ENCODE data around the gene NRXN3.

NRXN3 gene

DNA sequence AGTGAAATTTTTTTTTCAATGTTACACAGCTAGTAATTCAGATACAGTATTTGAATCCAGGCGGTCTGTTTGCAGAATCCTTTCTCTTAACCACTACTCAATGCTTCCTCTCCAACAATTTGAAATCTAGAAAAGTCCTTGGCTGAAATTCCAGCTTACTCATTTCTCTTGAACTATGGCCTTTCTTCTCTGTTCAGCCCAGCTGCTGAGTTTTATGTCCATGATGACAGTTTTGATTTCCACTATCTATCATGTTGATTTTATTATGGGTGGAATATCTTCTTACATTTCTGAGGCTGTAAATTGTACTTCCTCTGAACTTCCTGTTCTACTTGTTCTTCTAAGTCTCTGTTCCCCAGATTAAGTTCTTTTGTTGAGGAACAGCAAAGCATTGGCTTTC lies 1725.8 kb downstream of the NRXN3 start:
- no peak for DNase-seq

DNA sequence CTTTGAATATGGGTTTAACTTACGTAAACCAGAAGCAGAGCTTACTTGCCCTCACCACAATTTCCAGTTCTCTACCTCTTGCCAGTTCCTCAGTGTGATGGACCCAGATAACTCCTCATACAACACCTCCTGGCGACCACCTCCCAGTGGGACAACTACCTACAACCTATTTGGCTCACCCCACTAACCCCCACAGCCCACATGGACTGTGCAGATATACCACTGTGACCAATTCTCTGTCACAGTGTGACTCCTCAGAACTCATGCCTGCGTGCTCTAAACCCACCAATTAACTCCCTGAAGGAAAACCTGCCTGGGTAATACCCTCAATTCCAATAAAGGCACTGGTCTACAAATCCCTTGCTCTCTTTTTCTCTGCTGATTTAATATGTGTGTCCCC lies 1729.4 kb downstream of the NRXN3 start:
- DNase-seq: no peak

DNA sequence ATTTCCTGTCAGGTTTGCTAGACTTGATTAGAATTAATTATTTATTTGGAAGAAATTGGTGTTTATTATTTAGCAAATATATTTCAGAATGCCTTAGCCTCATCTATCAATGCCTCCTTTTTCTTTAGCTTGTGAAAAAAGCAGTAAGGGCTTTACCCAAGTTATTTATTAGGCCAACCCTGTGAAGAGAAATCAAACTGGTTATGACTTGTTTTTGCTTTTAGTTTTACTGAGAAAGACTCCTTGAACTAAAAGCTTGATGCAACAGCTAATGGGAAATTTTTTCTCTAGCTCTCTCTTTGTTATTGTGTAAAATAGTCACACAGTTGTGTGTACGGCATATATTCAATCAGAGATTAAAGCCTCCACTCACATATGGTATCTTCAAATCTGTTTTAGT lies 1734.3 kb downstream of the NRXN3 start:
- DNase-seq: no peak

DNA sequence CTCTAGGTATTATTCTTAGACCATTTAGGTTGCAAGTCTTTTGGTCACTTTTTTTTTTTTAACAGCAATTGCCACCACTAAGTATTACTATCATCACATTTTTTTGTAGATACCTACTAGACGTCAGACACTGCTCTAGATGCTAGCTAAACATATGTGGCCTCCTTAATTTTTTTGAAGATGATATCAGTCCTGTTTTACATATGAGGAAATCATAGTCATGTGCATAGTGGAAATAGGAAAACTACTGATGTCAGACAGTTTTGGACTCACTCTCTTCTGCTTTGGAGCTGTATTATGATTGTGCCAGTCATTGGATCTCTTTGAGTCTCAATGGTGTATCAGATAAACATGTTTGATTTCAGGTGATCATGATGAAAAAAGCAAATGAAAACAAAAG lies 1736.8 kb downstream of the NRXN3 start:
- DNase-seq: no peak

DNA sequence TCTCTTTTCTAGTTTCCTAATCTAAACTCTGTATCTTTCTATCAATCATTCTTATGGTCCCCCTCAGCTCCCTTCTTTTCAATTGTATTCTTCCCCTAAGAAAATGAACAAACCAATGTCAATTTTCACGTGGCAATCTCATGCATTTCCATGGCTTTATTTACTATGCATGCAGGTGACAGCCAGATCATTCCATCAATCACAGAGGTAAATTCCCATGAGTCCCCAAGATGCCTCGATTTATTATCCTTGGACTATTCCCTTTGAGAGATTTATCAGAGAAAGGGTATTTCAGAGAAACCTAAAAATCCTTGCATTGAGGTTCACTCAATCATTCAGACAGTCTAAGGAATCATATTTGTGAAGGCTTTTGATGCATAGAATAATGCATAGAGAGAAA lies 1739.9 kb downstream of the NRXN3 start:
- DNase-seq: no peak

DNA sequence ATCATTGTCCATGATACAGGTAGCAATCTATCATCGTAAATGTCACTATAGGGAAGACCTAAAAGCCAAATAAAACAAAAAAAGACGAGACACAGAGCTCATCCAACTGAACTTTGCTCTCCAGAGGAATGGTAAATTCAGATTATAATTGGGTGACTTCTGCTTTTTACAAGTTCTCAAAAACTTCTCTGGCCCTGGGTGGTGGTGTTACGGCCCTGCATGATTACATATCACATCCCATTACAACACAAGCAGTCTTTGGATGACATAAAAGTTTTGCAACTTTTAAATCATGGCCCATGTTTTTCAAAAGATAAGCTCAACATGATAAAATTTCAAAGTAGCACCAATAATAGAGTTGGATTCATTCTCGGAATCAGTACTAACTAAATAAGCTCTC lies 1741.6 kb downstream of the NRXN3 start:
- DNase-seq: no peak

DNA sequence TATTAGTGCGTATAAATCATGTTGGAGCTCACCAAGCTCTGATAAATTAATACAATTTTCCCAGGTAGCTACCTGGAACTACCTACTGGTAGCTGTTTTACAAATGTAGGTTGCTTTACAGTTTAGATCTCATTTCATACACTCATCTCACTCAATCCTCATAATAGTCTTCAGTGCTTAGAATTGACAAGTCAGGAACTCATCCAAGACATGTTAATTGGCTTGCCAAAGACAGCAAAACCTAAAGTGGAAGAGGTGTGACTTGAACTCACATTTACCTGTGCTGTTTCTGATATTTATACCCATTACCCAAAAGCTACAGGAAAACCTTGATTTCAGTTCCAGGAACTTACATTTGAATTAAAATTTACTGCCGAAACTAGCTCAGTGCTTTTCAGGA lies 1744.4 kb downstream of the NRXN3 start:
- no peak for DNase-seq

DNA sequence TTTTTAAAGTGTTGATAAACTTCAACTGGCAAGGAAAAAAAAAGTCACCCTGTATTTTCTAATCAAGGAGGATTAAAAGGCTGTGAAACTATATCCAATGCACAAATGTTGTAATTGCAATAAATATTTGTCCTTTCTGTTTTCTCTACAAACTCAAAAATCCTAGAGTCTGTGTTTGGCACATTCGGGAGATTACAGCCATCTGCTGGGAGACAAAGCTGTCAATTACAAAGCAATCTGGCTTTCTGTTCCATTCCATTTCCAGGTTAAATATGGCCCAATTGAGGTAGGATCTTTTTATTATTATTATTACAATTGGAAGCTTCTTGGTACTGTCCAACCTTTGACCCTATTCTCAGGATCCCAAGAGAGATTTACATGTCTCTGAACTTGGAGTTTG lies 1745.2 kb downstream of the NRXN3 start:
- no peak for DNase-seq

DNA sequence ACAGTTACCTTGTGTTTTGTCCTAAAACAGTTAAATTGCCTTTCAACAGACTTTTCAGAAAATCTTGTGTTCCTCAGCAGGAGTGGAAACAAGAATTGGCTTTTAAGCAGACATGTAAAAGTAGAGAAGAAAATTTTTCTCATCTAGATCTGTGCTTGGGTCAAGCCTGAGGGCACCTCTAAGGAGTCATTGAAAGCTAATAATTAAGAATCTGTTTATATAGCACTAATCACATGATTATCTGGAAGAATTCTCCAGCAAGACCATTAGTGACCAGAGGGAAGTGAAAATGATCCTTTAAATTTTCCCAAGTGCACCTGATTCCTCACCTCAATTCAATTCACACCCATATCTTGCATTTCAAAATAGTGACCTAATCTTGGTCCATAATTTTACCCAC lies 1746.1 kb downstream of the NRXN3 start:
- no peak for DNase-seq

DNA sequence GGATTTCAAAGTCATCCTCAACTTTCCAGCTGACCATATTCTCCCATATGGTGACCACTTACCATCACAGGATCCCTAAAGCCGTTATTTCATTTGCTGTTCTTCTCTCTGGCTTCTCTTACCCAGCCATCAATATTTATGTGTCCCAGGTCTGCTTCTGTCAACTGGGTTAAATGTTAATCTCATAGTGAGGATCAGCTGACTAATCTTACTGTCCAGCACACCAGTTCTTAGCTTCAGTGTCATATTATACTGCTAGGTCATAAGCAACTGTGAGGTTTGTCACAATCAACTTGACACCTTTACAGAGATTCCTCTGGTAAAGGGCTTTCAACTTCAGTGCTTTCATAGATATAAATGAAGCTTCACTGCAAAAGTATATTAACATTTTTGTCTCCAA lies 1746.7 kb downstream of the NRXN3 start:
- DNase-seq: no peak
